Astrocyte (in vitro differentiated cells and primary cell): ENCODE data around the gene ZBTB16. TPM values are rescaled to one million over a fixed set of nuclear protein-coding genes. Genes with fewer than 3 reads are reported as not detected.

Source experiments
- DNase-seq: peaks from one replicate; pipeline ENCODE4 v3.0.0-alpha.2; 2010; ENCODE audit warnings: low read depth
- FAIRE-seq: peaks from 2 replicates; lab custom pipeline; 2011; peaks lifted over from hg19 to GRCh38; lab: Jason Lieb, UNC
- H2AFZ ChIP-seq: 2 replicates; pipeline ENCODE4 v1.6.0; 2012; ENCODE audit warnings: low read depth, low read length, inconsistent platforms
- H3K27ac ChIP-seq: 2 replicates; pipeline ENCODE4 v1.5.1; 2011; ENCODE audit warnings: low read depth, low read length, inconsistent platforms
- H3K27me3 ChIP-seq: 2 replicates; pipeline ENCODE4 v1.6.0; 2011; ENCODE audit warnings: low read length, inconsistent platforms; ENCODE audit not compliant: insufficient read depth
- H3K36me3 ChIP-seq: 2 replicates; pipeline ENCODE4 v1.5.1; 2011; ENCODE audit warnings: low read length, inconsistent platforms; ENCODE audit not compliant: insufficient read depth
- H3K4me1 ChIP-seq: 2 replicates; pipeline ENCODE4 v1.5.1; 2011; ENCODE audit warnings: low read length, inconsistent platforms; ENCODE audit not compliant: insufficient read depth
- H3K4me2 ChIP-seq: 2 replicates; pipeline ENCODE4 v1.6.0; 2012; ENCODE audit warnings: low read length, inconsistent platforms
- H3K4me3 ChIP-seq: 2 replicates; pipeline ENCODE4 v1.5.1; 2011; ENCODE audit warnings: low read depth, mild to moderate bottlenecking, low read length, inconsistent platforms; ENCODE audit not compliant: insufficient read depth
- H3K79me2 ChIP-seq: 2 replicates; pipeline ENCODE4 v1.6.0; 2012; ENCODE audit warnings: mild to moderate bottlenecking, low read length, inconsistent platforms; ENCODE audit not compliant: insufficient read depth
- H3K9ac ChIP-seq: 2 replicates; pipeline ENCODE4 v1.6.0; 2012; ENCODE audit warnings: mild to moderate bottlenecking, low read length, inconsistent platforms
- H3K9me3 ChIP-seq: 2 replicates; pipeline ENCODE4 v1.5.1; 2012; ENCODE audit warnings: low read depth, mild to moderate bottlenecking, low read length, inconsistent platforms; ENCODE audit not compliant: insufficient read depth
- H4K20me1 ChIP-seq: 2 replicates; pipeline ENCODE4 v1.6.0; 2012; ENCODE audit warnings: low read length, inconsistent platforms; ENCODE audit not compliant: insufficient read depth
- H3K27ac Mint-ChIP-seq: one replicate; pipeline ENCODE4 v1.8.0; 2021; ENCODE audit warnings: mild to moderate bottlenecking, mixed read lengths; ENCODE audit not compliant: unreplicated experiment
- H3K27me3 Mint-ChIP-seq: one replicate; pipeline ENCODE4 v1.8.0; 2021; ENCODE audit warnings: low read depth, mixed read lengths; ENCODE audit not compliant: unreplicated experiment
- H3K36me3 Mint-ChIP-seq: one replicate; pipeline ENCODE4 v1.8.0; 2021; ENCODE audit warnings: low read depth, mixed read lengths; ENCODE audit not compliant: unreplicated experiment
- H3K4me1 Mint-ChIP-seq: one replicate; pipeline ENCODE4 v1.8.0; 2021; ENCODE audit warnings: low read depth, mixed read lengths; ENCODE audit not compliant: unreplicated experiment
- H3K4me3 Mint-ChIP-seq: one replicate; pipeline ENCODE4 v1.8.0; 2021; ENCODE audit warnings: mild to moderate bottlenecking, moderate library complexity, mixed read lengths; ENCODE audit not compliant: unreplicated experiment
- H3K9me3 Mint-ChIP-seq: one replicate; pipeline ENCODE4 v1.8.0; 2021; ENCODE audit warnings: mild to moderate bottlenecking, mixed read lengths; ENCODE audit not compliant: unreplicated experiment
- EZH2 ChIP-seq: IDR thresholded peaks from 2 replicates; pipeline ENCODE4 v1.6.1; 2012; ENCODE audit warnings: mild to moderate bottlenecking, low read length, inconsistent platforms; ENCODE audit not compliant: insufficient read depth
- total RNA-seq: library from RNA; stranded (reverse); gene quantifications from 2 replicates; pipeline ENCODE4 v1.2.1, GENCODE V29; 2021
- TF ChIP-seq, protein P1 (sequence below): IDR thresholded peaks from 2 replicates; pipeline ENCODE4 v1.5.1; 2011; ENCODE audit warnings: low read depth, mild to moderate bottlenecking, inconsistent platforms, low read length, moderate library complexity; ENCODE audit not compliant: insufficient read depth

Gene ZBTB16
- total RNA-seq, 1 donor from 2014 or later, result 0.50 TPM

DNA sequence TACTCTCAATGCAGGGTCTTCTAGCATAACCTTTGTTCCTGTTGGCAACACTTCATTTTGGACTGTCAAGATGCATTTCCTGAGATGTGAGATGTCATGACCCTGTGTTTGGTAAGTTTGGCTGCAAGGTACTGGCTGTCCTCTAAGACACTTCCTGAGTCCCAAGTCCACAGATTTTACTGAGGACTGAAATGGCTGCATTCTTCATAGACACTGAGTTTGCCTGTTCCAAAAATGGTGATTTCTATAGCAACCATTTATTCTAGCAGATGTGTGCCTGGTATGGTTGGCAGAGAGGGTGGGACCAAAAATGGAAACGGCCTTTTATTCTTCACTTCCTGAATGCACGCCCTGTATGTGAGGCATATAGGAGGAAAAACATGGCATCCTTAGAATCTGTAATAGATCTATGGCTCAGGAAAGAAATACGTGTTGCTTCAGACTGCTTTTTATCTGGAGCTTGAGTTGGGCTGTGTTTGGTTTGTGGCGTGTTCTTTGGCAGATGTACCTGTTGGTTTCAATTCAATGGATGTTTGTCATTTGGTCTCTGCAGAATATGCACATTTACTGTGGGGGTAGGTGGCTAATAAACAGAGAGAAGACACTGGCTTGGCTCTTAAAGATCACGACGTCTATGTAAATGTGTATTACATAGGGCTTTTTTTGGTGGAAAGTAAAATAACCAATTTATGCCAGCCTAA, 62.4 kb downstream of the ZBTB16 start:
- Histone ChIP-seq H3K9ac (no peak overlapping the region), H3K27ac (no peak overlapping the region), H3K4me1 (no peaks in the 10 kb centered on the region), H2AFZ (no peak overlapping the region), H4K20me1 (no peaks in the 10 kb centered on the region), H3K4me2 (no peak overlapping the region), H3K79me2 (no peaks in the 10 kb centered on the region), H3K4me3 (no peak overlapping the region), H3K9me3 (no peaks in the 10 kb centered on the region), H3K27me3 (peaks cover 6% of the 10 kb centered on the region), H3K36me3 (no peaks in the 10 kb centered on the region)
- FAIRE-seq (no peak), DNase-seq (no peak)
- peaks cover 34% of the 10 kb centered on the region for H3K27me3 Mint-ChIP-seq
- no peaks in the 10 kb centered on the region for H3K4me1 Mint-ChIP-seq
- no peak overlapping the region for H3K27ac Mint-ChIP-seq
- TF ChIP-seq, protein P1, sequence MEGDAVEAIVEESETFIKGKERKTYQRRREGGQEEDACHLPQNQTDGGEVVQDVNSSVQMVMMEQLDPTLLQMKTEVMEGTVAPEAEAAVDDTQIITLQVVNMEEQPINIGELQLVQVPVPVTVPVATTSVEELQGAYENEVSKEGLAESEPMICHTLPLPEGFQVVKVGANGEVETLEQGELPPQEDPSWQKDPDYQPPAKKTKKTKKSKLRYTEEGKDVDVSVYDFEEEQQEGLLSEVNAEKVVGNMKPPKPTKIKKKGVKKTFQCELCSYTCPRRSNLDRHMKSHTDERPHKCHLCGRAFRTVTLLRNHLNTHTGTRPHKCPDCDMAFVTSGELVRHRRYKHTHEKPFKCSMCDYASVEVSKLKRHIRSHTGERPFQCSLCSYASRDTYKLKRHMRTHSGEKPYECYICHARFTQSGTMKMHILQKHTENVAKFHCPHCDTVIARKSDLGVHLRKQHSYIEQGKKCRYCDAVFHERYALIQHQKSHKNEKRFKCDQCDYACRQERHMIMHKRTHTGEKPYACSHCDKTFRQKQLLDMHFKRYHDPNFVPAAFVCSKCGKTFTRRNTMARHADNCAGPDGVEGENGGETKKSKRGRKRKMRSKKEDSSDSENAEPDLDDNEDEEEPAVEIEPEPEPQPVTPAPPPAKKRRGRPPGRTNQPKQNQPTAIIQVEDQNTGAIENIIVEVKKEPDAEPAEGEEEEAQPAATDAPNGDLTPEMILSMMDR, result no peak
- TF ChIP-seq EZH2, result no peak
- no peaks in the 10 kb centered on the region for H3K9me3 Mint-ChIP-seq
- no peaks in the 10 kb centered on the region for H3K36me3 Mint-ChIP-seq
- H3K4me3 Mint-ChIP-seq, result no peak overlapping the region

DNA sequence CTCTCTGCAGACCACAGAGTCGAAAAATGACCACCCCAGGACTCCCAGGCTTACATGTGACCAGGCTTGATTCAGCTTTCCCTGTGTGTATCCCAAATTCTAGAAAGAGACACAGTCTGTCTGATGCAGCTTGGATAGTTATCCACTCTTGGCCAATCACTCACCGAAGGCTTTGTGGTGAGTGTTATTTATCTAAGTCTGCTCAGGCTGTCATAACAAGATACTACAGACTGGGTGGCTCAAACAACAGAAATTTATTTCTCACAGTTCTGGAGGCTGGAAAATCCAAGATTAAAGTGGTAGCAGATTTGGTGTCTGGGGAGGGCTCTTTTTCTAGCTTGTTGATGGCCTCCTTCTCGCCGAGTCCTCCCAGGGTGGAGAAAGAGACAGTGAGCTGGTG, 63.2 kb downstream of the ZBTB16 start:
- H3K4me3 Mint-ChIP-seq, result no peak overlapping the region
- no peaks in the 10 kb centered on the region for H3K4me1 Mint-ChIP-seq
- H3K27ac Mint-ChIP-seq, result no peak overlapping the region
- Histone ChIP-seq H4K20me1 (no peaks in the 10 kb centered on the region), H3K4me1 (no peaks in the 10 kb centered on the region), H2AFZ (no peak overlapping the region), H3K79me2 (no peaks in the 10 kb centered on the region), H3K4me2 (no peak overlapping the region), H3K9me3 (no peaks in the 10 kb centered on the region), H3K9ac (no peak overlapping the region), H3K4me3 (no peak overlapping the region), H3K27me3 (peaks cover 6% of the 10 kb centered on the region), H3K27ac (no peak overlapping the region), H3K36me3 (no peaks in the 10 kb centered on the region)
- TF ChIP-seq, protein P1, result no peak
- no peak for TF ChIP-seq EZH2
- no peaks in the 10 kb centered on the region for H3K9me3 Mint-ChIP-seq
- no peaks in the 10 kb centered on the region for H3K36me3 Mint-ChIP-seq
- DNase-seq (no peak), FAIRE-seq (no peak)
- peaks cover 34% of the 10 kb centered on the region for H3K27me3 Mint-ChIP-seq

DNA sequence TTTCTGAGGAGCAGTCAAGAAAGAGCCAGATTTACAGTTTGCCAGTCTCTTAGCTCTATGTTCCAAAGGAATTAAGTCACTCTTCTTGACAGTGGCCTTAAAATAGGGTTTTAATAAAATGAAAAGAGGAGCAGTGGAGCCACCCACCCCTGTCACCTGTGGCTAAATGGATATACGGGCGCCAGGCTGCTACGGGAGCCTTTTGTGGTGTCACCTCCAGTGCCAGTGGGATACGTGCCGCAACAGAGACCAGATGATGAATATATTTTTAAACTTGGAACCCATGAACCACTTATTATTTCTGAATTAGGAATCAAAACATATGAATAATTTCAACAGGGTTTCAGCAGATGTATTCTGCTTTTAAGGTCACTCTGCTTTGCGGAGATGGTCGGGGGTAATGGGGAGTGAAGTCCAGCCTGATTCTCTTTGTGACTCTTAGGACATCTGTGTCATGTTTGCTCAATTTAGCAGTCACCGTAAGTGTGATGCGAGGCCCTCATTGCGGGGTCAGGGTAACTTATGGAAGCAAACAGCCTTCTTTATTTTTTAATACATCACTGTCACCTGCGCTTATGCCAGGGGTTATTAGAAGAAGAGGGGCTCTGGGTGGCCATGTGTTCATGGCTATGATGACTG, 64.3 kb downstream of the ZBTB16 start:
- Histone ChIP-seq H3K79me2 (no peaks in the 10 kb centered on the region), H3K4me2 (no peak overlapping the region), H3K27ac (no peak overlapping the region), H3K36me3 (no peaks in the 10 kb centered on the region), H4K20me1 (no peaks in the 10 kb centered on the region), H3K4me3 (no peak overlapping the region), H2AFZ (no peak overlapping the region), H3K9me3 (no peaks in the 10 kb centered on the region), H3K27me3 (peaks cover 6% of the 10 kb centered on the region), H3K9ac (no peak overlapping the region), H3K4me1 (no peaks in the 10 kb centered on the region)
- Mint-ChIP-seq H3K27me3 (peaks cover 35% of the 10 kb centered on the region), H3K4me1 (no peaks in the 10 kb centered on the region), H3K9me3 (no peaks in the 10 kb centered on the region), H3K27ac (no peak overlapping the region), H3K36me3 (no peaks in the 10 kb centered on the region), H3K4me3 (no peak overlapping the region)
- FAIRE-seq (no peak), DNase-seq (no peak)
- no peak for TF ChIP-seq EZH2
- TF ChIP-seq, protein P1, result no peak
